HG02870 (cell line): ENCODE results near the gene PLTP.
"Not testable (repeated sequence)": the region's sequence is repeated elsewhere in the genome, so short reads cannot be mapped to it uniquely, and the experiment has no call there.

Experiments
- ATAC-seq: cut with Tn5 transposase; IDR thresholded peaks from one replicate; pipeline ENCODE4 v1.9.1; 2021; ENCODE audit warnings: mild to moderate bottlenecking, moderate library complexity; ENCODE audit not compliant: unreplicated experiment

Gene PLTP

GRCh38 chr20:45880988-45881788 lies 30.8 kb downstream of the PLTP start, which contains the start of gene ZSWIM1:
Gene ZSWIM1 (plus strand): TSS chr20:45881227. CDS start chr20:45882593, 1,366 bp downstream.
- ATAC-seq: peak; percentile 97

GRCh38 chr20:45878076-45878761 lies 33.7 kb downstream of the PLTP start:
- no peak for ATAC-seq

GRCh38 chr20:45874576-45874975 lies 37.4 kb downstream of the PLTP start:
- no peak for ATAC-seq

- ATAC-seq: not testable (repeated sequence)
Measured at GRCh38 chr20:45874104-45874481, 37.9 kb downstream of the PLTP start.

GRCh38 chr20:45873409-45874103 lies 38.4 kb downstream of the PLTP start:
- ATAC-seq: no peak

GRCh38 chr20:45872626-45873025 lies 39.3 kb downstream of the PLTP start:
- ATAC-seq: no peak

- ATAC-seq: no peak
Measured at GRCh38 chr20:45867819-45868176, 44.2 kb downstream of the PLTP start.

GRCh38 chr20:45867136-45867818 lies 44.7 kb downstream of the PLTP start:
- ATAC-seq: no peak

GRCh38 chr20:45866454-45866853 lies 45.5 kb downstream of the PLTP start:
- ATAC-seq: no peak

GRCh38 chr20:45863543-45864470 lies 48.1 kb downstream of the PLTP start:
- no peak for ATAC-seq

GRCh38 chr20:45861221-45862075 lies 50.5 kb downstream of the PLTP start:
- ATAC-seq: no peak

GRCh38 chr20:45860560-45861220 lies 51.3 kb downstream of the PLTP start:
- no peak for ATAC-seq

GRCh38 chr20:45859916-45860315 lies 52.0 kb downstream of the PLTP start:
- no peak for ATAC-seq

GRCh38 chr20:45857882-45858216 lies 54.1 kb downstream of the PLTP start:
- peak; percentile 26 for ATAC-seq

- ATAC-seq: peak; percentile 96
Measured at GRCh38 chr20:45857114-45857881, 54.7 kb downstream of the PLTP start, which contains the start of the genes ACOT8 and ZSWIM3. Gene ACOT8 (minus strand): TSS chr20:45857392. CDS start chr20:45857315, 77 bp downstream. Gene ZSWIM3 (plus strand): TSS chr20:45857614. CDS start chr20:45857826, 212 bp downstream.

- ATAC-seq: no peak
Measured at GRCh38 chr20:45853484-45853883, 58.5 kb downstream of the PLTP start.

- no peak for ATAC-seq
Measured at GRCh38 chr20:45852326-45852725, 59.6 kb downstream of the PLTP start.

- no peak for ATAC-seq
Measured at GRCh38 chr20:45851501-45851900, 60.5 kb downstream of the PLTP start.
